ENCODE measurements around the gene PSMD3.
"Not testable (repeated sequence)": the region's sequence is repeated elsewhere in the genome, so short reads cannot be mapped to it uniquely, and the experiment has no call there.

Gene PSMD3

DNA sequence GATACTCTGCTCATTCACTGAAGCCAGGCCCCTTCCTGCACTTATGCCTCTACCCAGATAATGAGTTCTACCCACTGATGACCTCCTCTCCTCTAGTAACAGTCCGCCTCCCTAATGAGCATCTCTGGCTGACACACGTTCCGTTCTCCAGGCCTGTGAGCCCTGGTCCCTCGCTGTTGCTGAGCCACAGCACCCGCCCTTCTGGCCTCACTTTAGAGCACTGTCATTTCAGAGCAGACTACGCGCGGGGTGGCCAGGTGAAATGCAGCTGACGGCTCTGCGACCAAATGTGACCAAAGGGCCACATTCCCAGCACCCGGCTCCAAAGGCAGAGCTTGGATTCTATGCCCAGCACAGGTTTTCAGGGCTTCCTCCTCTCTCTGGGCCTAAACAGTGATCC lies 13.8 kb downstream of the PSMD3 start:
- TF ChIP-seq, protein P1, sequence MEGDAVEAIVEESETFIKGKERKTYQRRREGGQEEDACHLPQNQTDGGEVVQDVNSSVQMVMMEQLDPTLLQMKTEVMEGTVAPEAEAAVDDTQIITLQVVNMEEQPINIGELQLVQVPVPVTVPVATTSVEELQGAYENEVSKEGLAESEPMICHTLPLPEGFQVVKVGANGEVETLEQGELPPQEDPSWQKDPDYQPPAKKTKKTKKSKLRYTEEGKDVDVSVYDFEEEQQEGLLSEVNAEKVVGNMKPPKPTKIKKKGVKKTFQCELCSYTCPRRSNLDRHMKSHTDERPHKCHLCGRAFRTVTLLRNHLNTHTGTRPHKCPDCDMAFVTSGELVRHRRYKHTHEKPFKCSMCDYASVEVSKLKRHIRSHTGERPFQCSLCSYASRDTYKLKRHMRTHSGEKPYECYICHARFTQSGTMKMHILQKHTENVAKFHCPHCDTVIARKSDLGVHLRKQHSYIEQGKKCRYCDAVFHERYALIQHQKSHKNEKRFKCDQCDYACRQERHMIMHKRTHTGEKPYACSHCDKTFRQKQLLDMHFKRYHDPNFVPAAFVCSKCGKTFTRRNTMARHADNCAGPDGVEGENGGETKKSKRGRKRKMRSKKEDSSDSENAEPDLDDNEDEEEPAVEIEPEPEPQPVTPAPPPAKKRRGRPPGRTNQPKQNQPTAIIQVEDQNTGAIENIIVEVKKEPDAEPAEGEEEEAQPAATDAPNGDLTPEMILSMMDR (IDR thresholded peaks at IDR 0.05; ENCODE audit: borderline replicate concordance, control extremely low read depth, extremely low read depth, insufficient read depth, missing control alignments) = no peak
- no peak for DNase-seq (ENCODE audit: low spot score)
- in situ Hi-C loops (cut with MboI; ENCODE audit: low sequenced_read_pairs, unreplicated experiment) = no loop called here

DNA sequence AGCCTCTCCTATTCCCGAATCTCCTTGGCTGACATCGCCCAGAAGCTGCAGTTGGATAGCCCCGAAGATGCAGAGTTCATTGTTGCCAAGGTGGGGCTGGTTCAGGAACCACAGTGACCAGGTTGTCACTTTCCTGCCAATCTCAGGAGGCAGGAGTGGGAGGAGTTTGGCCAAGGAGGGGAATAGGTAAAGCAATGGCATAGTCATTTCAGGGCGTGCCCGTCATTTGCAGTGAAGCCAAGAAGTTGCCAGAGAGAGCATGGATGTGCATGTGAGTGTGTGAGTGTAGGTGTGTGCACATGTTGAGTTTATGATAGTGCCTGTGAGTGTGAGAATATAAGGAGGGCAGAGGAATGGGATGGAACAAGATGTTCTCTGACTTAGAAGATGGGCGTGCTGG lies 14.8 kb downstream of the PSMD3 start:
- in situ Hi-C loops (cut with MboI; ENCODE audit: low sequenced_read_pairs, unreplicated experiment) = no loop called here
- TF ChIP-seq, protein P1 (IDR thresholded peaks at IDR 0.05; ENCODE audit: borderline replicate concordance, control extremely low read depth, extremely low read depth, insufficient read depth, missing control alignments) = no peak
- no peak for DNase-seq (ENCODE audit: low spot score)

DNA sequence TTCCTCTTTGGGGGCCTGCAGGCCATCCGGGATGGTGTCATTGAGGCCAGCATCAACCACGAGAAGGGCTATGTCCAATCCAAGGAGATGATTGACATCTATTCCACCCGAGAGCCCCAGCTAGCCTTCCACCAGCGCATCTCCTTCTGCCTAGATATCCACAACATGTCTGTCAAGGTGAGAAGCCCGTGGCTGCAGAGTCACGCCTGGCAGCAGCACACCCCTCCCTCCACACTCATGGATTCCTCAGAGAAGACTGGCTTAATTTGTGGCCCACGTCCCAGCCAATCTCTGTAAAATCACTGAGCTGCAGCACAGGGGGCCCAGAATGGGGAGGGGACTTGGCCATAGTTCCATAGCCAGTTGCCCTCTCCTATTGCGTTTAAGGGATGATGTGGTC lies 15.6 kb downstream of the PSMD3 start:
- TF ChIP-seq, protein P1 (IDR thresholded peaks at IDR 0.05; ENCODE audit: borderline replicate concordance, control extremely low read depth, extremely low read depth, insufficient read depth, missing control alignments) = no peak
- in situ Hi-C loops (cut with MboI; ENCODE audit: low sequenced_read_pairs, unreplicated experiment) = no loop called here
- no peak for DNase-seq (ENCODE audit: low spot score)

DNA sequence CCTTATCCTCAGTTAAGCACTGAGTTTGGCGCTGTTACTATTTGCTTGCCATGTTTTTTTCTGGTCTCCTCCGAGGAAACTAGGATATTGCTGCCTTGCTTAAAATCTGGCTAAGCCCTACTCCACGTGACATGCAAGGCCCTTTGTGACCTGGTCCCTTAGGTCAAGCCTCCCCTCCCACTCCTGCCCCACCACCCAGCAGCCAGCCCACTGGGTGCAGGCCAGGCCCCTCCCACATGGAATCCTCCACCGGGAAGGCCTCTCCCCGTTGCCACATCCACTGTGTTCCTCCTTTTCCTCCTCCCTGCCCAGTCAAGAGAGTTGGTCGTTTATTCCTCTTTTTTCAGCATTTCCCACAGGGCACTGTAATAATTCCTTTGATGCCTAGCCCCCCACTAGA lies 16.2 kb downstream of the PSMD3 start:
- in situ Hi-C loops (cut with MboI; ENCODE audit: low sequenced_read_pairs, unreplicated experiment) = no loop called here
- TF ChIP-seq, protein P1 (IDR thresholded peaks at IDR 0.05; ENCODE audit: borderline replicate concordance, control extremely low read depth, extremely low read depth, insufficient read depth, missing control alignments) = no peak
- no peak for DNase-seq (ENCODE audit: low spot score)

DNA sequence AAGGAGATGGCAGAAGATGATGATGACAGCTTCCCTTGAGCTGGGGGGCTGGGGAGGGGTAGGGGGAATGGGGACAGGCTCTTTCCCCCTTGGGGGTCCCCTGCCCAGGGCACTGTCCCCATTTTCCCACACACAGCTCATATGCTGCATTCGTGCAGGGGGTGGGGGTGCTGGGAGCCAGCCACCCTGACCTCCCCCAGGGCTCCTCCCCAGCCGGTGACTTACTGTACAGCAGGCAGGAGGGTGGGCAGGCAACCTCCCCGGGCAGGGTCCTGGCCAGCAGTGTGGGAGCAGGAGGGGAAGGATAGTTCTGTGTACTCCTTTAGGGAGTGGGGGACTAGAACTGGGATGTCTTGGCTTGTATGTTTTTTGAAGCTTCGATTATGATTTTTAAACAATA lies 16.9 kb downstream of the PSMD3 start:
- TF ChIP-seq, protein P1 (IDR thresholded peaks at IDR 0.05; ENCODE audit: borderline replicate concordance, control extremely low read depth, extremely low read depth, insufficient read depth, missing control alignments) = no peak
- in situ Hi-C loops (cut with MboI; ENCODE audit: low sequenced_read_pairs, unreplicated experiment) = no loop called here
- no peak for DNase-seq (ENCODE audit: low spot score)

DNA sequence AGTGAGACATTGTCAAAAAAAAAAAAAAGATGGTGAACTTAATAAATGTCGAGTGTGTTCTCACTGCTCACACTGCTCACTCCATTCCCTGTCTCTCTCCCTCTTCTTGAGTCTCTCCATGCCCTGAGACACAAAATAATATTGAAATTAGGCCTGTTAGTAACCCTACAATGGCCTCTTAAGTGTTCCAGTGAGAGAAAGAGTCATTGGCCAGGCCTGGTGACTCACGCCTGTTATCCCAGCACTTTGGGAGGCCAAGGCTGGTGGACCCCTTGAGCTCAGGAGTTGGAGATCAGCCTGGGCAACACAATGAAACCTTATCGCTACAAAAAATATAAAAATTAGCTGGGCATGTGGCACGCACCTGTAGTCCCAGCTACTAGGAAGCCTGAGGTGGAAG lies 18.5 kb downstream of the PSMD3 start:
- TF ChIP-seq, protein P1 (IDR thresholded peaks at IDR 0.05; ENCODE audit: borderline replicate concordance, control extremely low read depth, extremely low read depth, insufficient read depth, missing control alignments) = no peak
- DNase-seq (ENCODE audit: low spot score) = no peak
- in situ Hi-C loops (cut with MboI; ENCODE audit: low sequenced_read_pairs, unreplicated experiment) = no loop called here

DNA sequence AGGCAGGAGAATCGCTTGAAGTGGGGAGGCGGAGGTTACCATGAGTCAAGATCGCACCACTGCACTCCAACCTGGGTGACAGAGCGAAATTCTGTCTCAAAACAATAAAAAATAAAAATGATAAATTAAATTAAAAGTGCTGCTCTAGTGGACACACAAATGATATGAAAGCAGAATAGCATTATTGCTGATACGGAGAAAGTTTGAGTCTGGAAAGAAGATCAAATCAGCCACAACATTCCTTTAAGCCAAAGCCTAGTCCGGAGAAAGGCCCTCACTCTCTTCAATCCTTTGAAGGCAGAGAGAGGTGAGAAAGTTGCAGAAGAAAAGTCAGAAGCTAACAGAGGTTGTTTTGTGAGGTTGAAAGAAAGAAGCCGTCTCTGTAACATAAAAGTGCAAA lies 19.6 kb downstream of the PSMD3 start:
- in situ Hi-C loops (cut with MboI; ENCODE audit: low sequenced_read_pairs, unreplicated experiment) = no loop called here
- no peak for DNase-seq (ENCODE audit: low spot score)
- TF ChIP-seq, protein P1 (IDR thresholded peaks at IDR 0.05; ENCODE audit: borderline replicate concordance, control extremely low read depth, extremely low read depth, insufficient read depth, missing control alignments) = no peak

DNA sequence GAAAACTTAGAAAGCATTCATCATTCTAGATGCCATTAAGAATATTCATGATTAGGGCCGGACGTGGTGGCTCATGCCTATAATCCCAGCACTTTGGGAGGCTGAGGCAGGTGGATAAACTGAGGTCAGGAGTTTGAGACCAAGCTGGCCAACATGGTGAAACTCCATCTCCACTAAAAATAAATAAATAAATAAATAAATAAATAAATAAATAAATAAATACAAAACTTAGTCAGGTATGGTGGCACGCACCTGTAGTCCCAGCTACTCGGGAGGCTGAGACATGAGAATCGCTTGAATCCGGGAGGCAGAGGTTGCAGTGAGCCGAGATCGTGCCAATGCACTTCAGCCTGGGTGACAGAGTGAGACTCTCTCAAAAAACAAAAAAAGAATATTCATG lies 20.7 kb downstream of the PSMD3 start:
- in situ Hi-C loops (cut with MboI; ENCODE audit: low sequenced_read_pairs, unreplicated experiment); DNase-seq (ENCODE audit: low spot score): not testable (repeated sequence)

Measured in GM13976 (cell line).